K562 (cell line): ENCODE data around the gene WWC2.

Experiments used
- EHMT2 ChIP-seq: fragments of 450-650 bp; IDR thresholded peaks from 2 replicates; pipeline ENCODE4 v1.6.1; 2018; ENCODE audit warnings: antibody characterized with exemption
- MAFG ChIP-seq: fragments of 450-650 bp; conservative IDR thresholded peaks from 2 replicates; pipeline ENCODE4 v1.6.1; 2016; ENCODE audit warnings: missing genetic modification characterization, missing compliant biosample characterization
- NFRKB ChIP-seq: fragments of 450-650 bp; IDR thresholded peaks from 2 replicates; pipeline ENCODE4 v1.6.1; 2016; ENCODE audit warnings: low read depth
- RFX5 ChIP-seq: IDR thresholded peaks from 2 replicates; pipeline ENCODE4 v1.6.1; 2011; ENCODE audit warnings: low read depth, mild to moderate bottlenecking, improper control_type of control experiment, low read length
- TRIM24 ChIP-seq, 2 experiments: fragments of 450-650 bp; IDR thresholded peaks; 2 replicates each; pipeline ENCODE4 v1.6.1; 2016
- ZNF274 ChIP-seq: IDR thresholded peaks from 2 replicates; pipeline ENCODE4 v1.6.1; 2011; ENCODE audit warnings: low read depth, mild to moderate bottlenecking, low read length, moderate library complexity, borderline replicate concordance
- TF ChIP-seq, protein P1 (sequence below): fragments of 250-450 bp; sonication (Bioruptor Pico); IDR thresholded peaks from 2 replicates; pipeline ENCODE4 v1.5.0; 2021; ENCODE audit warnings: mild to moderate bottlenecking, moderate library complexity
- TF ChIP-seq, protein P2 (sequence below), 3 experiments: IDR thresholded peaks in 2 of 3; conservative IDR thresholded peaks in 1 of 3; 2 replicates each; pipeline ENCODE4 v1.5.1; 2011 to 2012; ENCODE audit warnings: low read length in 3 of 3, mild to moderate bottlenecking in 3 of 3, control low read depth in 2 of 3, improper control_type of control experiment in 1 of 3, inconsistent platforms in 1 of 3, low read depth in 1 of 3, mixed read lengths in 1 of 3, moderate library complexity in 1 of 3; ENCODE audit not compliant: insufficient read depth in 2 of 3
- TF ChIP-seq, protein P3 (sequence below): fragments of 250-450 bp; sonication (Bioruptor Pico); IDR thresholded peaks from 2 replicates; pipeline ENCODE4 v1.5.0; 2020; ENCODE audit warnings: mild to moderate bottlenecking, borderline replicate concordance

DNA sequence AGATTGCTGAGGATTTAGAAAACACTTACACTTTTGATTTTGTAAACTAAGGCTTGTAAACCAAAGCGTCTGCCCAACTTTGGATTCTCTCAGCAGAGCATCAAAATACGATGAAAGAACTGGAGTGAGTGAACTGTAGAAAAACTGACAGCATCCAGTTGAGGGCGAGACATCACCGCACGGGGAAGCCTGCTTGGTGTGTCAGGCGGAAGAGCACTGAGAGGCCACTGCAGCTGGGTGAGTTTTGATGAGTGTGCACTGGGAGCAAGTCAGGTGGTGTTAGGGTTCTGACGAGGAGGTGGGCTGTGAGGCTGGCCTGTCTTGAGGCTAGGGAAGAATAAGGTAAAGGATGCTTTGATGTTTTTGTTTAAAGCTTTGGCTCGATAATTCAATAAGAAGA, 270.0 kb downstream of the WWC2 start:
- no peak for TF ChIP-seq MAFG (tag)
- no peak for TF ChIP-seq ZNF274
- TF ChIP-seq, protein P1, sequence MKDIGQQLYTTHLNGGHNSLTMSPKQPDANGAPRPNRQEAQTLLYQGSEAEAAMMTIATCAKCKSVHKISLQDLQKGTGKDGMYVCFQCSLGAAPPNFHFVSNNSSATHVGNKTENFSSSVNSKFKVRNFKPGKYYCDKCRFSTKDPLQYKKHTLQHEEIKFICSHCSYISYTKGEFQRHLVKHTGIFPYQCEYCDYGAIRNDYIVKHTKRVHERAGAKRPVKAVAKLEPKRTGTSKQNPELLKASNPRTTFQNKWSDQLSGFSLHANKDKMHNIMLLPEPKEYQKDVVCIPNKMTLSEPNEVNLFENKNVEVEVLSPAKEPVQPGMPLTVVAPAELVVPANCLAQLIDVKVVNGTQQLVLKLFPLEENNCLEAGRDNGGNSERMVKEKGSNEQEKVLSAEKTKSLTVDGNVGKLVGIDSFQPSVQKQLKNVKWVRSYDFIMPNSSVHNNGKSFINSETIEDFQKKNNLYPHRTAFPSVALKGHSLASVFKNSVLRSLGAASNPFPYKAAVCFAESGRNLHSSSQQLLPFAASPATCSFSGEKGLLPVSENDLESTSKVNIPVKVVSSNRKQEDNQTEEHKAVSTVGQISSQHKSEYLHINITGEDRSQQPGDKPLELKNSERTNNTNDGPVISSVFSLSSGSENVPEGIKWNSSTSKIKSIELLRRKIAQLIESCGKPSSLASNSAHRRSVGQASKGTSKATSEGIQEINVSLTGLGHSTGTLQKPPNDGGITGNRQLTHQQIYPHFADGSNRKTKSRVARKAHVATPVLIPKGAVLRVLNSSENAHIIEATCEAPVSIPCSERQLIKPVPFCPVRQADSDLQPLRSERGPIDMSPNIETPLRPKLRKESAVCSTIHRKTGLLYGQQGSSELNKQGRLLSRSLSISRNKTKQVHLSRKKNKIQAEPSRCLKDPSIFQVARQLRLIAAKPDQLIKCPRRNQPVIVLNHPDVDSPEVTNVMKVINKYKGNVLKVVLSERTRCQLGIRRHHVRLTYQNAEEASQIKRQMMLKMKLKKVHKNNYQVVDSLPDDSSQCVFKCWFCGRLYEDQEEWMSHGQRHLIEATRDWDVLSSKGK (CRISPR knock-in tag) = no peak
- TF ChIP-seq RFX5 = no peak
- no peak for TF ChIP-seq TRIM24 (IDR thresholded peaks at IDR 0.05)
- TF ChIP-seq, protein P2, sequence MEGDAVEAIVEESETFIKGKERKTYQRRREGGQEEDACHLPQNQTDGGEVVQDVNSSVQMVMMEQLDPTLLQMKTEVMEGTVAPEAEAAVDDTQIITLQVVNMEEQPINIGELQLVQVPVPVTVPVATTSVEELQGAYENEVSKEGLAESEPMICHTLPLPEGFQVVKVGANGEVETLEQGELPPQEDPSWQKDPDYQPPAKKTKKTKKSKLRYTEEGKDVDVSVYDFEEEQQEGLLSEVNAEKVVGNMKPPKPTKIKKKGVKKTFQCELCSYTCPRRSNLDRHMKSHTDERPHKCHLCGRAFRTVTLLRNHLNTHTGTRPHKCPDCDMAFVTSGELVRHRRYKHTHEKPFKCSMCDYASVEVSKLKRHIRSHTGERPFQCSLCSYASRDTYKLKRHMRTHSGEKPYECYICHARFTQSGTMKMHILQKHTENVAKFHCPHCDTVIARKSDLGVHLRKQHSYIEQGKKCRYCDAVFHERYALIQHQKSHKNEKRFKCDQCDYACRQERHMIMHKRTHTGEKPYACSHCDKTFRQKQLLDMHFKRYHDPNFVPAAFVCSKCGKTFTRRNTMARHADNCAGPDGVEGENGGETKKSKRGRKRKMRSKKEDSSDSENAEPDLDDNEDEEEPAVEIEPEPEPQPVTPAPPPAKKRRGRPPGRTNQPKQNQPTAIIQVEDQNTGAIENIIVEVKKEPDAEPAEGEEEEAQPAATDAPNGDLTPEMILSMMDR (IDR thresholded peaks at IDR 0.05 in 2 of 3, conservative IDR thresholded peaks at IDR 0.05 in 1 of 3; ENCODE audit: insufficient read depth in 2 of 3, low read depth in 1 of 3, low read length in 3 of 3) = no peak
- no peak for TF ChIP-seq NFRKB
- TF ChIP-seq, protein P3, sequence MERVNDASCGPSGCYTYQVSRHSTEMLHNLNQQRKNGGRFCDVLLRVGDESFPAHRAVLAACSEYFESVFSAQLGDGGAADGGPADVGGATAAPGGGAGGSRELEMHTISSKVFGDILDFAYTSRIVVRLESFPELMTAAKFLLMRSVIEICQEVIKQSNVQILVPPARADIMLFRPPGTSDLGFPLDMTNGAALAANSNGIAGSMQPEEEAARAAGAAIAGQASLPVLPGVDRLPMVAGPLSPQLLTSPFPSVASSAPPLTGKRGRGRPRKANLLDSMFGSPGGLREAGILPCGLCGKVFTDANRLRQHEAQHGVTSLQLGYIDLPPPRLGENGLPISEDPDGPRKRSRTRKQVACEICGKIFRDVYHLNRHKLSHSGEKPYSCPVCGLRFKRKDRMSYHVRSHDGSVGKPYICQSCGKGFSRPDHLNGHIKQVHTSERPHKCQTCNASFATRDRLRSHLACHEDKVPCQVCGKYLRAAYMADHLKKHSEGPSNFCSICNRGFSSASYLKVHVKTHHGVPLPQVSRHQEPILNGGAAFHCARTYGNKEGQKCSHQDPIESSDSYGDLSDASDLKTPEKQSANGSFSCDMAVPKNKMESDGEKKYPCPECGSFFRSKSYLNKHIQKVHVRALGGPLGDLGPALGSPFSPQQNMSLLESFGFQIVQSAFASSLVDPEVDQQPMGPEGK (CRISPR knock-in tag) = no peak
- no peak for TF ChIP-seq EHMT2
